Activated CD8-positive, alpha-beta T cell treated with anti-CD3 and anti-CD28 coated beads for 36 hours (primary cell): ENCODE data around the gene MCCC1. TPM values are rescaled to one million over a fixed set of nuclear protein-coding genes. Genes with fewer than 3 reads are reported as not detected.

Experiments
- ATAC-seq: fragments of 200-7000 bp; cut with Tn5 transposase; one replicate; pipeline ENCODE4 v1.10.0; 2021; ENCODE audit warnings: mild to moderate bottlenecking, moderate library complexity
- CTCF ChIA-PET: fragments of 350-600 bp; sonication (Branson Sonifier 250); formaldehyde crosslinking; loops from one replicate; lab custom pipeline; 2021; ENCODE audit warnings: antibody characterized with exemption; lab: Charles Lee
- POLR2A ChIA-PET: fragments of 350-600 bp; sonication (Branson Sonifier 250); formaldehyde crosslinking; loops from one replicate; lab custom pipeline; 2021; ENCODE audit warnings: antibody characterized with exemption; lab: Charles Lee
- DNase-seq: peaks from one replicate; pipeline ENCODE4 v3.0.0-alpha.2; 2020
- H3K27ac Mint-ChIP-seq: one replicate; pipeline ENCODE4 v1.8.0; 2021; ENCODE audit warnings: mild to moderate bottlenecking, mixed read lengths
- H3K27me3 Mint-ChIP-seq: one replicate; pipeline ENCODE4 v1.8.0; 2021; ENCODE audit warnings: mixed read lengths
- H3K36me3 Mint-ChIP-seq: one replicate; pipeline ENCODE4 v1.8.0; 2021; ENCODE audit warnings: low read depth, mixed read lengths
- H3K4me1 Mint-ChIP-seq: one replicate; pipeline ENCODE4 v1.8.0; 2021; ENCODE audit warnings: low read depth, mixed read lengths
- H3K4me3 Mint-ChIP-seq: one replicate; pipeline ENCODE4 v1.8.0; 2021; ENCODE audit warnings: mild to moderate bottlenecking, moderate library complexity, mixed read lengths
- H3K9me3 Mint-ChIP-seq: one replicate; pipeline ENCODE4 v1.8.0; 2021; ENCODE audit warnings: mixed read lengths
- CTCF ChIP-seq: fragments of 200-600 bp; IDR thresholded peaks from one replicate; pipeline ENCODE4 v1.8.0; 2022; ENCODE audit warnings: antibody characterized with exemption, mild to moderate bottlenecking
- intact Hi-C: fragments of 100-400 bp; cut with micrococcal nuclease; formaldehyde crosslinking; loops from one replicate; pipeline ENCODE4 v1.10.0; 2022
- total RNA-seq, 2 experiments: library from RNA; stranded (reverse); gene quantifications; one replicate each; pipeline ENCODE4 v1.2.3, GENCODE V29; 2021

MCCC1 gene
- total RNA-seq, 2 experiments from 2014 or later, result 35.0 to 38.0 TPM

GRCh38 chr3:183027276-183027675, 72.0 kb downstream of the MCCC1 start:
- ATAC-seq, result no peak
- DNase-seq, result no peak
- H3K27ac Mint-ChIP-seq, result no peak overlapping the region
- no peaks in the 10 kb centered on the region for H3K9me3 Mint-ChIP-seq
- no peak overlapping the region for H3K4me3 Mint-ChIP-seq
- POLR2A ChIA-PET, result no interaction called here
- TF ChIP-seq CTCF, result no peak
- H3K27me3 Mint-ChIP-seq, result no peaks in the 10 kb centered on the region
- intact Hi-C loops, result no loop called here
- no peaks in the 10 kb centered on the region for H3K4me1 Mint-ChIP-seq
- CTCF ChIA-PET, result interaction anchor here (1.4 kb wide), 1 partner anchor 118 kb away, joined by 3 read pairs; no protein-coding TSS in a partner anchor
- peaks cover 33% of the 10 kb centered on the region for H3K36me3 Mint-ChIP-seq

GRCh38 chr3:183022936-183023516, 76.3 kb downstream of the MCCC1 start:
- H3K4me1 Mint-ChIP-seq, result no peaks in the 10 kb centered on the region
- H3K27ac Mint-ChIP-seq, result no peak overlapping the region
- CTCF ChIA-PET, result interaction anchor here (0.9 kb wide), 1 partner anchor 113 kb away, joined by 3 read pairs; no protein-coding TSS in a partner anchor
- ATAC-seq, result no peak
- POLR2A ChIA-PET, result no interaction called here
- TF ChIP-seq CTCF, result no peak
- H3K36me3 Mint-ChIP-seq, result peaks cover 20% of the 10 kb centered on the region
- H3K4me3 Mint-ChIP-seq, result no peak overlapping the region
- no peaks in the 10 kb centered on the region for H3K27me3 Mint-ChIP-seq
- no peaks in the 10 kb centered on the region for H3K9me3 Mint-ChIP-seq
- intact Hi-C loops, result no loop called here
- no peak for DNase-seq

GRCh38 chr3:183018421-183019192, 80.7 kb downstream of the MCCC1 start:
- peaks cover 27% of the 10 kb centered on the region for H3K36me3 Mint-ChIP-seq
- H3K4me1 Mint-ChIP-seq, result no peaks in the 10 kb centered on the region
- no peak overlapping the region for H3K27ac Mint-ChIP-seq
- DNase-seq (no peak), ATAC-seq (no peak)
- no peak overlapping the region for H3K4me3 Mint-ChIP-seq
- ChIA-PET POLR2A (no interaction called here), CTCF (no interaction called here)
- intact Hi-C loops, result no loop called here
- no peaks in the 10 kb centered on the region for H3K9me3 Mint-ChIP-seq
- H3K27me3 Mint-ChIP-seq, result no peaks in the 10 kb centered on the region
- TF ChIP-seq CTCF, result no peak

GRCh38 chr3:183015185-183015584, 84.1 kb downstream of the MCCC1 start:
- ATAC-seq (no peak), DNase-seq (no peak)
- no peaks in the 10 kb centered on the region for H3K9me3 Mint-ChIP-seq
- no peaks in the 10 kb centered on the region for H3K27me3 Mint-ChIP-seq
- H3K4me1 Mint-ChIP-seq, result no peaks in the 10 kb centered on the region
- no peak overlapping the region for H3K4me3 Mint-ChIP-seq
- ChIA-PET CTCF (no interaction called here), POLR2A (no interaction called here)
- TF ChIP-seq CTCF, result no peak
- H3K36me3 Mint-ChIP-seq, result peaks cover 19% of the 10 kb centered on the region
- intact Hi-C loops, result no loop called here
- H3K27ac Mint-ChIP-seq, result no peak overlapping the region

- TF ChIP-seq CTCF, result no peak
- Mint-ChIP-seq H3K36me3 (peaks cover 12% of the 10 kb centered on the region), H3K4me3 (no peak overlapping the region), H3K27me3 (no peaks in the 10 kb centered on the region), H3K9me3 (no peaks in the 10 kb centered on the region), H3K27ac (no peak overlapping the region), H3K4me1 (no peaks in the 10 kb centered on the region)
- ChIA-PET CTCF (no interaction called here), POLR2A (no interaction called here)
- no peak for ATAC-seq
- DNase-seq, result no peak
- intact Hi-C loops, result no loop called here
Measured at GRCh38 chr3:183013856-183014255, 85.4 kb downstream of the MCCC1 start.
